MCF 10A (cell line): ENCODE data around the gene TNFSF18. TPM values are rescaled to one million over a fixed set of nuclear protein-coding genes. Genes with fewer than 3 reads are reported as not detected.

Experiments
- BruUV-seq: library from RNA; stranded (reverse); fragments of 400-500 nt; replicated peaks from 2 replicates; lab custom pipeline; 2021; lab: Mats Ljungman, UMichigan
- CTCF ChIA-PET: fragments of 300-600 bp; sonication (Branson Sonifier 250); formaldehyde crosslinking; extraction: SDS; loops from one replicate; lab custom pipeline; 2021; ENCODE audit warnings: antibody characterized with exemption, inconsistent platforms; lab: Yijun Ruan, JAX
- POLR2A ChIA-PET: fragments of 300-600, 350-650 bp; sonication (Branson Sonifier 250); formaldehyde crosslinking; extraction: SDS; loops from one replicate; lab custom pipeline; 2020; ENCODE audit warnings: antibody characterized with exemption, inconsistent platforms; lab: Yijun Ruan, JAX
- DNase-seq: peaks from one replicate; pipeline ENCODE4 v3.0.0-alpha.2; 2018; ENCODE audit not compliant: unreplicated experiment
- H3K27ac Mint-ChIP-seq: one replicate; pipeline ENCODE4 v1.8.0; 2022; ENCODE audit warnings: mild to moderate bottlenecking, low read depth, mixed read lengths; ENCODE audit not compliant: unreplicated experiment
- H3K27me3 Mint-ChIP-seq: one replicate; pipeline ENCODE4 v1.8.0; 2022; ENCODE audit warnings: mixed read lengths; ENCODE audit not compliant: insufficient read depth, unreplicated experiment
- H3K36me3 Mint-ChIP-seq: one replicate; pipeline ENCODE4 v1.8.0; 2022; ENCODE audit warnings: mild to moderate bottlenecking, moderate library complexity, mixed read lengths; ENCODE audit not compliant: insufficient read depth, unreplicated experiment
- H3K4me1 Mint-ChIP-seq: one replicate; pipeline ENCODE4 v1.8.0; 2022; ENCODE audit warnings: mixed read lengths; ENCODE audit not compliant: insufficient read depth, unreplicated experiment
- H3K4me3 Mint-ChIP-seq: one replicate; pipeline ENCODE4 v1.8.0; 2022; ENCODE audit warnings: mild to moderate bottlenecking, moderate library complexity, mixed read lengths; ENCODE audit not compliant: unreplicated experiment
- H3K9me3 Mint-ChIP-seq: one replicate; pipeline ENCODE4 v1.8.0; 2022; ENCODE audit warnings: mixed read lengths; ENCODE audit not compliant: unreplicated experiment
- CTCF ChIP-seq: fragments of 200-600 bp; IDR thresholded peaks from one replicate; pipeline ENCODE4 v1.8.0; 2022; ENCODE audit warnings: antibody characterized with exemption, mild to moderate bottlenecking; ENCODE audit not compliant: unreplicated experiment
- intact Hi-C: fragments of 100-400 bp; cut with micrococcal nuclease; formaldehyde crosslinking; loops from 2 replicates; pipeline ENCODE4 v1.14.1; 2022
- total RNA-seq: library from RNA; stranded (reverse); gene quantifications from 2 replicates; pipeline ENCODE4 v1.2.3, GENCODE V29; 2022

The TNFSF18 gene
- total RNA-seq, 1 experiment from 2014 or later, result 0.49 TPM

- ChIA-PET CTCF (interaction anchor here (0.7 to 3.2 kb wide), 5 partner anchors 9 to 1059 kb away, joined by 3 to 8 read pairs (median 3); partner anchors contain the start of gene TNFSF18), POLR2A (interaction anchor here (0.7 to 1.9 kb wide), 3 partner anchors 7 to 11 kb away, joined by 4 to 6 read pairs (median 4); no protein-coding TSS in a partner anchor)
- intact Hi-C loops, result no loop called here
- no TSS peak for BruUV-seq
- H3K36me3 Mint-ChIP-seq, result no peaks in the 10 kb centered on the region
- no peaks in the 10 kb centered on the region for H3K9me3 Mint-ChIP-seq
- no peak for TF ChIP-seq CTCF
- H3K27me3 Mint-ChIP-seq, result no peaks in the 10 kb centered on the region
- H3K27ac Mint-ChIP-seq, result no peak overlapping the region
- no peak for DNase-seq
- peaks cover 9% of the 10 kb centered on the region for H3K4me1 Mint-ChIP-seq
- H3K4me3 Mint-ChIP-seq, result no peak overlapping the region
Measured at GRCh38 chr1:173038875-173039554, 11.7 kb downstream of the TNFSF18 start.

- H3K27ac Mint-ChIP-seq, result no peak overlapping the region
Measured at GRCh38 chr1:173024543-173024942, 26.2 kb downstream of the TNFSF18 start.

GRCh38 chr1:173023343-173023742 is 27.4 kb downstream of the TNFSF18 start:
- H3K27ac Mint-ChIP-seq, result no peak overlapping the region
- H3K36me3 Mint-ChIP-seq, result no peaks in the 10 kb centered on the region
- TF ChIP-seq CTCF, result no peak
- H3K27me3 Mint-ChIP-seq, result no peaks in the 10 kb centered on the region
- no peak for DNase-seq
- no peak overlapping the region for H3K4me3 Mint-ChIP-seq
- peaks cover 13% of the 10 kb centered on the region for H3K9me3 Mint-ChIP-seq
- ChIA-PET POLR2A (no interaction called here), CTCF (no interaction called here)
- intact Hi-C loops, result loop anchor here (10.0 kb wide), 1 partner anchor 929 kb away; no protein-coding TSS in a partner anchor
- H3K4me1 Mint-ChIP-seq, result no peaks in the 10 kb centered on the region
- BruUV-seq, result no TSS peak

More at GRCh38 chr1:173024543-173024942, 26.2 kb downstream of the TNFSF18 start:
- ChIA-PET POLR2A (interaction anchor here (0.6 to 0.7 kb wide), 2 partner anchors 86 to 144 kb away, joined by 3 read pairs; no protein-coding TSS in a partner anchor), CTCF (interaction anchor here (0.6 to 0.7 kb wide), 3 partner anchors 9 to 24 kb away, joined by 3 to 4 read pairs (median 3); no protein-coding TSS in a partner anchor)
- H3K36me3 Mint-ChIP-seq, result no peaks in the 10 kb centered on the region
- intact Hi-C loops, result loop anchor here (10.0 kb wide), 1 partner anchor 930 kb away; no protein-coding TSS in a partner anchor
- no peaks in the 10 kb centered on the region for H3K4me1 Mint-ChIP-seq
- no peak for TF ChIP-seq CTCF
- no peak overlapping the region for H3K4me3 Mint-ChIP-seq
- BruUV-seq, result no TSS peak
- H3K9me3 Mint-ChIP-seq, result peaks cover 13% of the 10 kb centered on the region
- no peaks in the 10 kb centered on the region for H3K27me3 Mint-ChIP-seq
- DNase-seq, result no peak

- H3K27ac Mint-ChIP-seq, result no peak overlapping the region
- no peak for DNase-seq
- no peaks in the 10 kb centered on the region for H3K36me3 Mint-ChIP-seq
- no peak overlapping the region for H3K4me3 Mint-ChIP-seq
- no peak for TF ChIP-seq CTCF
- no peaks in the 10 kb centered on the region for H3K4me1 Mint-ChIP-seq
- intact Hi-C loops, result loop anchor here (10.0 kb wide), 1 partner anchor 925 kb away; no protein-coding TSS in a partner anchor
- H3K9me3 Mint-ChIP-seq, result no peaks in the 10 kb centered on the region
- ChIA-PET CTCF (interaction anchor here (0.6 to 1.0 kb wide), 4 partner anchors 13 to 1819 kb away, joined by 3 to 5 read pairs (median 3); no protein-coding TSS in a partner anchor), POLR2A (interaction anchor here (0.6 kb wide), 1 partner anchor 1123 kb away, joined by 3 read pairs; no protein-coding TSS in a partner anchor)
- no peaks in the 10 kb centered on the region for H3K27me3 Mint-ChIP-seq
- no TSS peak for BruUV-seq
Measured at GRCh38 chr1:173020138-173020750, 30.5 kb downstream of the TNFSF18 start.
